Measurements from ENCODE around the gene DOCK2.
A peak's percentile ranks its signal among the peaks of the same experiment; 100 is the strongest.

Gene DOCK2

DNA sequence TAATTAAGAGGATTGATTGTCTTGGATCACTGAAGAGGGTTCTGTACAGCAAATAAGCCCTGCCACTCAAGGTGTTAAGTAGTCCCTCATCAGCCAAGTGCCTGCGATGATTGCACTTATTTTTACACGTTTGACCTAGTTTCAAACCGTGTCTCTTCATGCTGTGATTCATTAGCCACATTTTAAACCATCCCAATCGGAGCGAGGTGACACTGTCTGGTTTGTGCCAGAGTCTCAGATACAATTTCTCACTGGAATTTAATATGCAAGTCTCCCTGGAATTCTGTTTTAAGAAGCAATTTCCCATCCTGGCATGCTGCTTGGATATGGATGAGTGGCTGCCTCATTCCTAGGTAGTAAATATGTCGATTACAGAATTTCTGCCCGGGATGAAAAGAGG lies 341.6 kb downstream of the DOCK2 start:
- peak overlapping the region; percentile 81 for H3K4me3 ChIP-seq (ENCODE audit: low read length)
- TF ChIP-seq, protein P1, sequence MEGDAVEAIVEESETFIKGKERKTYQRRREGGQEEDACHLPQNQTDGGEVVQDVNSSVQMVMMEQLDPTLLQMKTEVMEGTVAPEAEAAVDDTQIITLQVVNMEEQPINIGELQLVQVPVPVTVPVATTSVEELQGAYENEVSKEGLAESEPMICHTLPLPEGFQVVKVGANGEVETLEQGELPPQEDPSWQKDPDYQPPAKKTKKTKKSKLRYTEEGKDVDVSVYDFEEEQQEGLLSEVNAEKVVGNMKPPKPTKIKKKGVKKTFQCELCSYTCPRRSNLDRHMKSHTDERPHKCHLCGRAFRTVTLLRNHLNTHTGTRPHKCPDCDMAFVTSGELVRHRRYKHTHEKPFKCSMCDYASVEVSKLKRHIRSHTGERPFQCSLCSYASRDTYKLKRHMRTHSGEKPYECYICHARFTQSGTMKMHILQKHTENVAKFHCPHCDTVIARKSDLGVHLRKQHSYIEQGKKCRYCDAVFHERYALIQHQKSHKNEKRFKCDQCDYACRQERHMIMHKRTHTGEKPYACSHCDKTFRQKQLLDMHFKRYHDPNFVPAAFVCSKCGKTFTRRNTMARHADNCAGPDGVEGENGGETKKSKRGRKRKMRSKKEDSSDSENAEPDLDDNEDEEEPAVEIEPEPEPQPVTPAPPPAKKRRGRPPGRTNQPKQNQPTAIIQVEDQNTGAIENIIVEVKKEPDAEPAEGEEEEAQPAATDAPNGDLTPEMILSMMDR (conservative IDR thresholded peaks at IDR 0.05; ENCODE audit: low read length) = no peak
- peak; percentile 50 for DNase-seq (ENCODE audit: low read depth)

DNA sequence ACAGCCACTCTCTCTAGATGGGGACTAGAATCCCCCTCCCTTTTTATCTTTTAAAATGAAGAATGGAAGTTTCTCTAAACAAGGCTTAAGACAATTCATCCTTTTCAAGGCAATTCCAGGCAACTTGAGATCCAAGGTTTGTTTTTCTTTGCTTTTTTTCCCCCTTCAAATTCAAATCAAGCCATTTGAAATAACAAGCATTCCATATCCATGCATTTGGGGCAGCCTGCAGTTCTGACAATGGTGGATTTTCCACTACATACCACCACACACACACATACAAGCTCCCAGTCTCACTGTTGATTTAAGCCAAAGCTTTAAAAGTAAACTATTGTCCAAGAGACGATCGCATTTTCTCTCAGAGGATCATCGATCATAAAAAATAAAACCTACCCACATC lies 342.8 kb downstream of the DOCK2 start:
- no peak for DNase-seq (ENCODE audit: low read depth)
- H3K4me3 ChIP-seq (ENCODE audit: low read length) = peak overlapping the region; percentile 81

DNA sequence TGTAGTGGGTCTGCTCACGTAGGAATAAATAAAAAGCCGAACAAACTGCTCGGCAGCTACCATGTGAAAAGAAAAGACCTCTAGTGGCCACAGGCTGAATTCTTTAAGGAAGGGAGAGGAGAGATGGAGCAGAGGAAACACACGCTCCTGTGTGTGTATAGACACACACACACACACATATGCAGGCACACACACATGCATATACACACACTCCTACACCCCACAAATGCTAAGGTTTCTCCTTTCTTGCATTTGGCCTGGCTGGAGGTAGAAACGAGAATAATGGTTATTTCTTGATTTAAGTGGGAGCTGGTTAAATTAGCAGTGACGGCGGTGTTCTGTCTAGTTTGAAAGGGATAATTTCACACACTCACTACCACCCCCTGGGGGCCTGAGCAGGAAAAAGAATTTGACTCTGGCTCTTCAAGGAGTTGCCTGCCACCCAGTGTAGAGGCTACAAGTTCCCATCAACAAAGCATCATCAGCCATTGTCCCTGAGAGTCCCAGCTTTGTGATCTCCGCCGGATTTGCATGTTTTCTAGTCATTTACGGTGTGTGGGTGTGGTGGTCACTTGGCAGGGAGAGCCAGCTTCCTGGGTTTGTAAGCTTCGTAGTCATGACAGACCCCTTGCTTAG lies 343.5 kb downstream of the DOCK2 start, which contains the start of gene INSYN2B:
Gene INSYN2B, minus strand, starts transcription at position 78 of the 636 bp plus-strand sequence. CDS start 96,597 bp downstream, outside the sequence.
- H3K4me3 ChIP-seq (ENCODE audit: low read length) = peak within 1 kb of the TSS; percentile 81
- TF ChIP-seq, protein P1 (conservative IDR thresholded peaks at IDR 0.05; ENCODE audit: low read length) = peak; percentile 77
- DNase-seq (ENCODE audit: low read depth) = peak; percentile 84

More for the DNA sequence above, 342.8 kb downstream of the DOCK2 start:
- TF ChIP-seq, protein P1 (conservative IDR thresholded peaks at IDR 0.05; ENCODE audit: low read length) = no peak

DNA sequence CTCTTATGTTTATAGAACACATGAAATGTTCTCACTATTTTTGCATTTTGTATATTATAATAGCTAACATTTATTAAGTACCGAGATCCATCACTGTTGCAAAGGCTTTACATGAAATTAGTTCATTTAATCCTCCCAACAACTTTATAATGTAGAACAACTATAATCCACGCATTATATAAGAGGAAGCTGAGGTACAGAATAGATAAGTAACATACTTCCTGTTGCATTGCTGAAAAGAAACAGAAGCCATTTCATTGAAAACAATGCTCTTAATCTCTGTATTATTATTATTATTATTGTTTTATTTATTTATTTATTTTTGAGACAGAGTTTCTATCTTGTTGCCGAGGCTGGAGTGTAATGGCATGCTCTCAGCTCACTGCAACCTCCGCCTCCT lies 351.1 kb downstream of the DOCK2 start:
- DNase-seq (ENCODE audit: low read depth) = no peak
- TF ChIP-seq, protein P1 (conservative IDR thresholded peaks at IDR 0.05; ENCODE audit: low read length) = no peak
- no peak overlapping the region for H3K4me3 ChIP-seq (ENCODE audit: low read length)

DNA sequence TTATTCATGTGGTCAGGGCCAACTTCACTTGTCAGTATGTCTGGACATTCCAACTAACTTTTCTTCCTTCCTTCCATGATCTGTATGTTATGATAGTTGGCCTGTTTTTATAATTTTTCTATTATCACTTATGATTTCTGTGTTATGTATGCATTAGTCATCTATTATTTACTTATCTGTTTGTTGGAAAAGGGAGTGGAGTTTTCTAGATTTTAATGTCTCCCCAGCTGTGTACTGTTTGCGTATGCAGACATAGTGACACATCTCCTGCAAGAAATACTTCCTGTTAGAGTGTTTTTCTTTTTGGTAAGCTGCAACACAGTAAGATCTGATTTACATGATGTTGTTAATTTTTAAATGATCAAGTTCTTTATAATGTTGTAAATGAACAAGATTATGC lies 351.9 kb downstream of the DOCK2 start:
- no peak for DNase-seq (ENCODE audit: low read depth)
- TF ChIP-seq, protein P1 (conservative IDR thresholded peaks at IDR 0.05; ENCODE audit: low read length) = no peak
- H3K4me3 ChIP-seq (ENCODE audit: low read length) = no peak overlapping the region

DNA sequence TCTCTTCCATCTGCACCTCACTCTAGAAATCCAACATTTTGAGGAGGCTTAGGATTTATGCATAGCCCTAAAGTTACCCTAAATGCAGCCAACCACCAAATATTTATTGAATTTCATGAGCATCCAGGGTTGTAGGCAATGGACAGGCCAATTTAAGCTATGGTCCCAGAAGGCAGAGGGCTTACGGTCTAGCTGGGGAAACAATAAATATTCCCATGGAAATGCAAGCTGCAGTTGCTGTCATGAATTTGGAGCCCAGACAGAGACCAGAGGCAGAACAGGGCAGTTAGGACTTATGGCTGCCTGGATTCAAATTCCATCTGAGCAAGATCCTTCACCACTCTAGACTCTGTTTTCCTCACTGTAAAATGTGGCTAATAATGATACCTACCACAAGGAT lies 352.3 kb downstream of the DOCK2 start:
- TF ChIP-seq, protein P1 (conservative IDR thresholded peaks at IDR 0.05; ENCODE audit: low read length) = no peak
- no peak overlapping the region for H3K4me3 ChIP-seq (ENCODE audit: low read length)
- DNase-seq (ENCODE audit: low read depth) = no peak

DNA sequence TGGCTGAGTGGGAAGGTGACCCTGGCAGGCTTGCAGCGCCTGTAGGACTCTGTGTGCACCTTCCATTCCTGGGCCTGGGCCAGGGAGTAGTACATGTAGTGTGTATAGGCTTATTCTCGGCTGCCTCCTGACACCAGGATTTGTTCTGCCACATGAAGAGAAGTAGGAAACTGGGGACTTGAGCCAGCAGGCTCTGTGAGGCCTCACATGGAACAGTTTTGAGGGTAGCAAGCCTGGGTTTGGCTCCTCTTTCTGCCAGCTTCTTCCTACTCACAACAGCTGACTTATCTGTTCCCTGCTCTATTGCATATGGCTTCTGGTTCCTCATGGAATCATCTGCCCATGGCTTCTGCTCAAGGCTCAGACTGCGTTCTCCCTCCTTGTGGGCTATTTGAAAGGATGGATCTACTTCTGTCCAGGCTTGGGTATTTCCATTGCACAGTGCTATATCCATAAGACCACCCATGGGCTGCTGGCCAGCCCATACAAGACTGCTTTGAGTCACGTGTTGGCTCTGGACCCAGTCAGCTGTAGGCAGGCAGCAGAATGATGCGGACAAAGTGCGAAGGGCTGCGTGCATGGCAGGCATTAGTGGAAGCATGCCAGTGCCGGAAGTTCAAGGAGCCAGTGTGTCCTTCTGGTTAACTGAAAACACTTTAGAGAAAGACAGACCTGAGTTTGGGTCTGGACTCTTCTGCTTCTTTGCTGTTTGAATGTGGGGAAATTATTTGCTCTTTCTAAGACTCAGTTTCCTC lies 354.2 kb downstream of the DOCK2 start:
- TF ChIP-seq, protein P1 (conservative IDR thresholded peaks at IDR 0.05; ENCODE audit: low read length) = no peak
- DNase-seq (ENCODE audit: low read depth) = no peak
- H3K4me3 ChIP-seq (ENCODE audit: low read length) = no peak overlapping the region

Data from AG10803 (cell line).